OCI-LY7 (cell line): Measurements from ENCODE around the gene MRPS23.

Experiments used
- EZH2phosphoT487 ChIP-seq: fragments of 200-600 bp; sonication (generic); IDR thresholded peaks from 2 replicates; pipeline ENCODE4 v1.6.1; 2018; ENCODE audit warnings: low read depth, borderline replicate concordance, mild to moderate bottlenecking, mixed run types, antibody characterized with exemption, low read length, moderate library complexity, mixed read lengths
- TF ChIP-seq, protein P1 (sequence below): fragments of 200-600 bp; sonication (generic); conservative IDR thresholded peaks from 2 replicates; pipeline ENCODE4 v1.5.1; 2014; ENCODE audit warnings: mild to moderate bottlenecking, antibody characterized with exemption, low read length, moderate library complexity, mixed read lengths

GRCh38 chr17:57859601-57860413 is 10.0 kb upstream of the MRPS23 start:
- TF ChIP-seq, protein P1, sequence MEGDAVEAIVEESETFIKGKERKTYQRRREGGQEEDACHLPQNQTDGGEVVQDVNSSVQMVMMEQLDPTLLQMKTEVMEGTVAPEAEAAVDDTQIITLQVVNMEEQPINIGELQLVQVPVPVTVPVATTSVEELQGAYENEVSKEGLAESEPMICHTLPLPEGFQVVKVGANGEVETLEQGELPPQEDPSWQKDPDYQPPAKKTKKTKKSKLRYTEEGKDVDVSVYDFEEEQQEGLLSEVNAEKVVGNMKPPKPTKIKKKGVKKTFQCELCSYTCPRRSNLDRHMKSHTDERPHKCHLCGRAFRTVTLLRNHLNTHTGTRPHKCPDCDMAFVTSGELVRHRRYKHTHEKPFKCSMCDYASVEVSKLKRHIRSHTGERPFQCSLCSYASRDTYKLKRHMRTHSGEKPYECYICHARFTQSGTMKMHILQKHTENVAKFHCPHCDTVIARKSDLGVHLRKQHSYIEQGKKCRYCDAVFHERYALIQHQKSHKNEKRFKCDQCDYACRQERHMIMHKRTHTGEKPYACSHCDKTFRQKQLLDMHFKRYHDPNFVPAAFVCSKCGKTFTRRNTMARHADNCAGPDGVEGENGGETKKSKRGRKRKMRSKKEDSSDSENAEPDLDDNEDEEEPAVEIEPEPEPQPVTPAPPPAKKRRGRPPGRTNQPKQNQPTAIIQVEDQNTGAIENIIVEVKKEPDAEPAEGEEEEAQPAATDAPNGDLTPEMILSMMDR: no peak
- TF ChIP-seq EZH2phosphoT487: no peak
